Hepatocyte (in vitro differentiated cells): Measurements from ENCODE around the gene LGI4.

Experiments used
- CTCF ChIP-seq: fragments of 200-600 bp; sonication (generic); IDR thresholded peaks from 2 replicates; pipeline ENCODE4 v1.5.1; 2016; ENCODE audit warnings: antibody characterized with exemption, mild to moderate bottlenecking; ENCODE audit not compliant: poor library complexity
- EZH2 ChIP-seq: fragments of 200-600 bp; sonication (generic); IDR thresholded peaks from 2 replicates; pipeline ENCODE4 v1.6.1; 2016; ENCODE audit warnings: antibody characterized with exemption, mild to moderate bottlenecking, borderline replicate concordance

- no peak for TF ChIP-seq CTCF
- TF ChIP-seq EZH2: no peak
These were observed 27.8 kb downstream of the LGI4 start for GRCh38 chr19:35106898-35107541.
